Bronchial epithelial cell (primary cell): ENCODE data around the gene CPNE5. TPM values are rescaled to one million over a fixed set of nuclear protein-coding genes. Genes with fewer than 3 reads are reported as not detected.

ENCODE experiments used
- DNase-seq: peaks from one replicate; pipeline ENCODE4 v3.0.0-alpha.2; 2010; ENCODE audit warnings: low read depth
- FAIRE-seq: peaks from 2 replicates; lab custom pipeline; 2011; peaks lifted over from hg19 to GRCh38; lab: Jason Lieb, UNC
- H3K27me3 ChIP-seq: 2 replicates; pipeline ENCODE4 v1.5.1; 2011; ENCODE audit warnings: low read length; ENCODE audit not compliant: control insufficient read depth, insufficient read depth
- H3K36me3 ChIP-seq: 2 replicates; pipeline ENCODE4 v1.5.1; 2011; ENCODE audit warnings: low read length; ENCODE audit not compliant: control insufficient read depth, insufficient read depth
- H3K4me3 ChIP-seq: 2 replicates; pipeline ENCODE4 v1.5.1; 2011; ENCODE audit warnings: mild to moderate bottlenecking, low read depth, low read length, control low read depth
- total RNA-seq: library from RNA; depleted of rRNA; stranded (reverse); fragments of >200 nt; gene quantifications from 2 replicates; pipeline ENCODE4 v1.2.1, GENCODE V29; 2014
- TF ChIP-seq, protein P1 (sequence below): IDR thresholded peaks from 2 replicates; pipeline ENCODE4 v1.5.1; 2011; ENCODE audit warnings: mild to moderate bottlenecking, moderate library complexity, low read length, control low read depth, inconsistent platforms; ENCODE audit not compliant: insufficient read depth, severe bottlenecking

The CPNE5 gene
- total RNA-seq, 1 donor from 2014 or later, result not detected

- TF ChIP-seq, protein P1, sequence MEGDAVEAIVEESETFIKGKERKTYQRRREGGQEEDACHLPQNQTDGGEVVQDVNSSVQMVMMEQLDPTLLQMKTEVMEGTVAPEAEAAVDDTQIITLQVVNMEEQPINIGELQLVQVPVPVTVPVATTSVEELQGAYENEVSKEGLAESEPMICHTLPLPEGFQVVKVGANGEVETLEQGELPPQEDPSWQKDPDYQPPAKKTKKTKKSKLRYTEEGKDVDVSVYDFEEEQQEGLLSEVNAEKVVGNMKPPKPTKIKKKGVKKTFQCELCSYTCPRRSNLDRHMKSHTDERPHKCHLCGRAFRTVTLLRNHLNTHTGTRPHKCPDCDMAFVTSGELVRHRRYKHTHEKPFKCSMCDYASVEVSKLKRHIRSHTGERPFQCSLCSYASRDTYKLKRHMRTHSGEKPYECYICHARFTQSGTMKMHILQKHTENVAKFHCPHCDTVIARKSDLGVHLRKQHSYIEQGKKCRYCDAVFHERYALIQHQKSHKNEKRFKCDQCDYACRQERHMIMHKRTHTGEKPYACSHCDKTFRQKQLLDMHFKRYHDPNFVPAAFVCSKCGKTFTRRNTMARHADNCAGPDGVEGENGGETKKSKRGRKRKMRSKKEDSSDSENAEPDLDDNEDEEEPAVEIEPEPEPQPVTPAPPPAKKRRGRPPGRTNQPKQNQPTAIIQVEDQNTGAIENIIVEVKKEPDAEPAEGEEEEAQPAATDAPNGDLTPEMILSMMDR, result no peak
- H3K36me3 ChIP-seq, result no peaks in the 10 kb centered on the region
- H3K27me3 ChIP-seq, result no peaks in the 10 kb centered on the region
- DNase-seq (no peak), FAIRE-seq (no peak)
- no peak overlapping the region for H3K4me3 ChIP-seq
These were observed 20.5 kb downstream of the CPNE5 start for GRCh38 chr6:36818756-36819155.

DNA sequence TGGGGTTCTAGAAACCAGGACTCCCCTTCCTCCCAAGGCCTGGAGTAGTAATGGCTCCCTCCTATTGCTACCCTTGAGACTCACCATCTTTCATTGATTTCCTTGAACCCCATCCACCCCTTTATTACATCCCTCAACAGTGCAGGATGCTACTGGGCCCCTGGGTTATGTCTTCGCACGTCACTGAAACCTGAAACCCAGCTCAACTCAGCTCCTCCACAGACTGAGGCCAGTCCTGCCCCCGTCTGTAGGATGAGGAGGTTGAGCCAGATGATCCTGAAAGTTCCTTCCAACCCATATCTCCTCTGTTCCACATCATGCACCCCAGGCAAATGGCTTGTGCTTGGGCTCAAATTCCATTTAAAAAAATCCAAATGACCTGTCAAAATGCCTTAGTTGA lies 21.4 kb downstream of the CPNE5 start:
- Histone ChIP-seq H3K36me3 (no peaks in the 10 kb centered on the region), H3K4me3 (no peak overlapping the region), H3K27me3 (no peaks in the 10 kb centered on the region)
- DNase-seq (no peak), FAIRE-seq (no peak)
- TF ChIP-seq, protein P1, result no peak

DNA sequence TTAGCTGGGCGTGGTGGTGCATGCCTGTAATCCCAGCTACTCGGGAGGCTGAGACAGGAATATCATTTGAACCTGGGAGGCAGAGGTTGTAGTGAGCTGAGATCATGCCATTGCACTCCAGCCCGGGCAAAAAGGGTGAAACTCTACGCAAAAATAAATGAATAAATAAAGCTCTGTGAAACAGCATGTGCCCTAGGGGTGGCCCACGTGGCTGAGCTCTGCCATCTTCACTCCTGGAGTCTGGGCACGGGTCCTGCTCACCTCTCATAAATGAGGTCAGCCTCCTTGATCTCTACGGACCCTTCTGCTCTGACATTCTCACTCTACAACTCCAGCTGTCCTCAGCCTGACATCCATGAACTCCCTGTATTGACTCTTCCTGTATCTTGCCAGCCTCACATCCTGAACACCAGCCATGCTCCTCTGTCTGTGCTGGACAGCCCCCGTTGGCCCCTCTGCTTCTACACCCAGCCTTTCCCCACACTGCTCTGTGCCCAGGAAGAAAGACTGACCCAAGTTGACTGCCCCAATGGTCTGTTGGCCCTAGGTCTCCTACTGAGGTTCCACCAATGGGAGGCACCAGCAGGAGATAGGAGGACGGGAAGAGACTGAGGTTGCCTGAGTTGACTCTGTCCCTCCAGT lies 21.9 kb downstream of the CPNE5 start:
- no peak for FAIRE-seq
- Histone ChIP-seq H3K4me3 (no peak overlapping the region), H3K36me3 (no peaks in the 10 kb centered on the region), H3K27me3 (no peaks in the 10 kb centered on the region)
- TF ChIP-seq, protein P1, result no peak
- no peak for DNase-seq

DNA sequence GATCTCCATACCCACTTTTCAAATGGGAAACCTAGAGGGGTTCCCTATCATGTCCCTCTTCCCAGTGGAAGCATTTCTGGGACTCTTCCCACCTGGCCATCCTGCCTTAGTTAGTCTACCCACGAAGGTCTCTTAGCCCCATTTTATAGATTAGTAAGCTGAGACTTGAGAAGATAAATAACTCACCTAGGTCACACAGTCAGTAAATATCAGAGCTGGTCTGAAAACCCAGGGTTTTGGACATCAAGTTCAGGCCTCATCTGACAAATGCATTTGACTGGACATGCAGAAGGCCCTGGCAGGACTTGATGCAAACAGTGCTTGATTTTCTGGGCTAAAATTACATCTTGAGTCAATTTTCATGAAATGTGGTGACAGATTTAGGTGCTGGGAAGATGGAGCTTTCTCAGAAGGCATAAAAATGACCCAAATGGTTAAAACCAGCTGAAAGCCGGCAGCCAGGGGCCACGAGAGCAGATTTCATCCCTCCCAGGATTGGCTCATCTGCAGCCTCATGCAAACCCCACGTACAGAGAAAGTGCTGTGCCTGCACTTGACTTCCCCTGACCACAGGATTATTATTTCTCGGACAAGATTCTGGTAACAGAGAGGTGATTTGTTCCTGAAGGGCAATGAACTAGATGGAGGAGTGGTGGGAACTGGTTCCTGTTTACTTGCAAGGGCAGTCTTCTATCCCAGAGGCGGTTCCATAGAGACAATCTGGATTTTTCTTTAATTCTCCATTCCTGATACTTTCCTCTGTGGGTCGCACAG lies 23.1 kb downstream of the CPNE5 start:
- DNase-seq (no peak), FAIRE-seq (no peak)
- no peak overlapping the region for H3K4me3 ChIP-seq
- TF ChIP-seq, protein P1, result no peak
- no peaks in the 10 kb centered on the region for H3K36me3 ChIP-seq
- H3K27me3 ChIP-seq, result no peaks in the 10 kb centered on the region

GRCh38 chr6:36814249-36814648 lies 25.0 kb downstream of the CPNE5 start:
- Histone ChIP-seq H3K27me3 (no peaks in the 10 kb centered on the region), H3K4me3 (no peak overlapping the region), H3K36me3 (no peaks in the 10 kb centered on the region)
- DNase-seq, result no peak
- TF ChIP-seq, protein P1, result no peak
- no peak for FAIRE-seq
